ENCODE results near the gene DDX21.
"Not testable (repeated sequence)": the region's sequence is repeated elsewhere in the genome, so short reads cannot be mapped to it uniquely, and the experiment has no call there.

Gene DDX21

GRCh38 chr10:69005704-69006485 lies 49.9 kb downstream of the DDX21 start:
- H3K4me3 ChIP-seq (ENCODE audit: low read depth, low read length): no peak overlapping the region
- in situ Hi-C loops (cut with HindIII; ENCODE audit: low sequenced_read_pairs): no loop called here
- DNase-seq (ENCODE audit: low read depth): no peak
- no peak for TF ChIP-seq CTCF (IDR thresholded peaks at IDR 0.05; ENCODE audit: low read depth, low read length, missing control alignments)

- no peak overlapping the region for H3K4me3 ChIP-seq (ENCODE audit: low read depth, low read length)
- DNase-seq (ENCODE audit: low read depth): no peak
- in situ Hi-C loops (cut with HindIII; ENCODE audit: low sequenced_read_pairs): no loop called here
- no peak for TF ChIP-seq CTCF (IDR thresholded peaks at IDR 0.05; ENCODE audit: low read depth, low read length, missing control alignments)
Measured at GRCh38 chr10:69007260-69007659, 51.3 kb downstream of the DDX21 start.

DNA sequence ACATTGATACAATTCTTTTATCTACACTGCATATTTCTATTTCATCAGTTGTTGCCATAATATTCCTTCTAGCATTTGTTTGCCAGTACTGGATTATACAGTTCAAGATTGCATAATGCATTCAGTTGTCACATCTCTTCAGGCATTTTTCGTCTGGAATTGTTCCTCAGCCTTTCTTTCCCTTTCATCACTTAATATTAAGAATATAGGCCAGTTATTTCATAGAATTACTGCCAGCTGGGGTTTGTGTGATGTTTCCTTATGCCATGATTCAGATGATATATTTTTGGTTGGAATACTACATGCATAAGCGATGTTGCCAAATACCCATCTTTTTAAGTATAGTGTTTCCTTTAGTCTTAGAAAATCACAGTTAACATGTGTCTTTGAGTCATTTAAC lies 53.4 kb downstream of the DDX21 start:
- TF ChIP-seq CTCF (IDR thresholded peaks at IDR 0.05; ENCODE audit: low read depth, low read length, missing control alignments): no peak
- no peak for DNase-seq (ENCODE audit: low read depth)
- in situ Hi-C loops (cut with HindIII; ENCODE audit: low sequenced_read_pairs): no loop called here
- no peak overlapping the region for H3K4me3 ChIP-seq (ENCODE audit: low read depth, low read length)

DNA sequence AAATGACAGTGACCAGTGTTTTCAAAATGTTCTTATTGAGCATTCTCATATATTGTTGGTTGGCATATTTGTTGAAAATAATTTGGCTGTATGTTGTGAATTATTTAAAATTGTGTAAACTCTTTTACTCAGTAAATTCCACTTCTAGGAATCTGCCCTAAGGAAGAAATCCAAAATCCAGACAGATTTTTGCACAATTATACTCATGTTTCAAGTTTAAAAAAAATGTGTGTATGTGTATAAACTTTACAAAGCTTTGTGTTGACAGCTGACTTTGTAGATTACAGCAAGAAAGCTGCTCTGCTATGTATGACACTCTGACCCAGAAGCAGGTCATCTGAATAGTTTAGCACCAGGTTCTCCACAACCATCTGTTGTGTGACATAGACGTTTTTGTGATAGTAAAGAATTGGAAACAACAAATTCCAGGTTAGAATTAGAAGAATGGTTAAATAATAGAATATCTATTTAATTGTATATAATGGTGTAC lies 54.2 kb downstream of the DDX21 start:
- DNase-seq (ENCODE audit: low read depth): no peak
- no peak for TF ChIP-seq CTCF (IDR thresholded peaks at IDR 0.05; ENCODE audit: low read depth, low read length, missing control alignments)
- in situ Hi-C loops (cut with HindIII; ENCODE audit: low sequenced_read_pairs): no loop called here
- no peak overlapping the region for H3K4me3 ChIP-seq (ENCODE audit: low read depth, low read length)

- in situ Hi-C loops (cut with HindIII; ENCODE audit: low sequenced_read_pairs); H3K4me3 ChIP-seq (ENCODE audit: low read depth, low read length); DNase-seq (ENCODE audit: low read depth): not testable (repeated sequence)
Measured at GRCh38 chr10:69012778-69013177, 56.8 kb downstream of the DDX21 start.

DNA sequence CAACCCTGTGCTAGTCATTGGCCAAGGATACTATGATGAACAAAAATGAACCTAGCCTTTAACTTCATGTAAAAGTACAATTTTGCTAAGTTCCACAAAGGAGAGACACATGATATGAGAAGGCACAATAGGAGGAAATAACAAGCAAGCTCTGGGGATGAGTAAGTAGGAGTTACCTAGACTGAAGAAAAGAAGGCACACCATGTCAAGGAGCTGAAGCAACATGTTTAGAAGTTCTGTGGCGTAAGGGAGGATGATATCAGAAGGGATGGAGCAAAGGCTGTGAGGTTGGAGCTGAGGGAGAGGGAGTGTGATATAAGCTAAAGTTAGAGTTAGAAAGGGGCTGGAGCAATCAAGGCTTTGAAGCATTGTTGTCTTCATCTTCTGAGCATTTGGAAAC lies 58.2 kb downstream of the DDX21 start:
- no peak overlapping the region for H3K4me3 ChIP-seq (ENCODE audit: low read depth, low read length)
- in situ Hi-C loops (cut with HindIII; ENCODE audit: low sequenced_read_pairs): no loop called here
- no peak for DNase-seq (ENCODE audit: low read depth)
- TF ChIP-seq CTCF (IDR thresholded peaks at IDR 0.05; ENCODE audit: low read depth, low read length, missing control alignments): no peak

GRCh38 chr10:69018613-69019012 lies 62.6 kb downstream of the DDX21 start:
- TF ChIP-seq CTCF (IDR thresholded peaks at IDR 0.05; ENCODE audit: low read depth, low read length, missing control alignments): no peak
- DNase-seq (ENCODE audit: low read depth): no peak
- in situ Hi-C loops (cut with HindIII; ENCODE audit: low sequenced_read_pairs): loop anchor here (5.0 kb wide), 1 partner anchor 49 kb away; no protein-coding TSS in a partner anchor
- no peak overlapping the region for H3K4me3 ChIP-seq (ENCODE audit: low read depth, low read length)

Data from astrocyte of the cerebellum (primary cell).